SK-N-MC (cell line): ENCODE measurements around the gene JSRP1.

Source experiments
- EZH2 ChIP-seq: fragments of 200-600 bp; sonication (generic); IDR thresholded peaks from one replicate; pipeline ENCODE4 v1.6.1; 2017; ENCODE audit warnings: antibody characterized with exemption
- FOXP2 ChIP-seq: optimal IDR thresholded peaks from 2 replicates; pipeline ENCODE3; 2011; ENCODE audit warnings: mild to moderate bottlenecking, moderate library complexity; ENCODE audit not compliant: insufficient read depth; ENCODE audit errors: extremely low read length, control extremely low read depth
- POLR2AphosphoS5 ChIP-seq: IDR thresholded peaks from 2 replicates; pipeline ENCODE4 v1.6.1; 2012; ENCODE audit warnings: mild to moderate bottlenecking, low read depth, low read length, borderline replicate concordance

GRCh38 chr19:2217591-2217990 is 38.6 kb downstream of the JSRP1 start:
- no peak for TF ChIP-seq EZH2
- no peak for TF ChIP-seq POLR2AphosphoS5
- no peak for TF ChIP-seq FOXP2
